ENCODE measurements around the gene DHX16. TPM values are rescaled to one million over a fixed set of nuclear protein-coding genes. Genes with fewer than 3 reads are reported as not detected.
A peak's percentile ranks its signal among the peaks of the same experiment; 100 is the strongest.

DHX16 gene
- total RNA-seq, 1 experiment from 2014 or later: 44.5 TPM

GRCh38 chr6:30654798-30655742 lies 17.7 kb downstream of the DHX16 start:
- BruUV-seq (replicated peaks): no TSS peak
- no peak for ATAC-seq
- no peaks in the 10 kb centered on the region for H3K27me3 ChIP-seq (ENCODE audit: control insufficient read depth, insufficient read depth, low read length)
- TF ChIP-seq POLR2AphosphoS5 (IDR thresholded peaks at IDR 0.05; ENCODE audit: low read depth, low read length) (no peak), SIN3A (IDR thresholded peaks at IDR 0.05; ENCODE audit: borderline replicate concordance, insufficient read depth, low read depth, low read length) (no peak), REST (IDR thresholded peaks at IDR 0.05; ENCODE audit: insufficient read depth in 1 of 2, low read depth in 2 of 2, low read length in 1 of 2) (no peak), CTCF (IDR thresholded peaks at IDR 0.05) (no peak), TCF7L2 (IDR thresholded peaks at IDR 0.05; ENCODE audit: low read depth, low read length) (no peak)
- peaks cover 3% of the 10 kb centered on the region; the same call in 1 of the 2 replicates for H3K36me3 ChIP-seq (ENCODE audit: control insufficient read depth, insufficient read depth, low read length)
- no peaks in the 10 kb centered on the region for H3K9me3 ChIP-seq (ENCODE audit: control insufficient read depth, insufficient read depth, low read depth, low read length)
- CTCF ChIA-PET: no interaction called here
- in situ Hi-C loops (cut with HindIII; ENCODE audit: low pct_unique_long_range_greater_than_20kb, low sequenced_read_pairs): no loop called here
- DNase-seq (ENCODE audit: low read depth, low spot score): no peak
- intact Hi-C loops (cut with micrococcal nuclease; ENCODE audit: unreplicated experiment): no loop called here
- POLR2A ChIA-PET: no interaction called here
- H3K27ac ChIP-seq (ENCODE audit: low read length): no peak overlapping the region
- no peaks in the 10 kb centered on the region for H3K4me1 ChIP-seq (ENCODE audit: control insufficient read depth, insufficient read depth, low read length)
- H3K4me3 ChIP-seq (ENCODE audit: low read depth in 2 of 2, low read length in 2 of 2): no peak overlapping the region

- intact Hi-C loops (cut with micrococcal nuclease; ENCODE audit: unreplicated experiment) (no loop called here), in situ Hi-C loops (cut with HindIII; ENCODE audit: low pct_unique_long_range_greater_than_20kb, low sequenced_read_pairs) (no loop called here)
- no peak for DNase-seq (ENCODE audit: low read depth, low spot score)
- Histone ChIP-seq H3K27me3 (ENCODE audit: control insufficient read depth, insufficient read depth, low read length) (no peaks in the 10 kb centered on the region), H3K27ac (ENCODE audit: low read length) (no peak overlapping the region), H3K4me1 (ENCODE audit: control insufficient read depth, insufficient read depth, low read length) (peaks cover 11% of the 10 kb centered on the region), H3K36me3 (ENCODE audit: control insufficient read depth, insufficient read depth, low read length) (peaks cover 3% of the 10 kb centered on the region; the same call in 1 of the 2 replicates), H3K4me3 (ENCODE audit: low read depth in 2 of 2, low read length in 2 of 2) (no peak overlapping the region), H3K9me3 (ENCODE audit: control insufficient read depth, insufficient read depth, low read depth, low read length) (no peaks in the 10 kb centered on the region)
- TF ChIP-seq POLR2AphosphoS5 (IDR thresholded peaks at IDR 0.05; ENCODE audit: low read depth, low read length) (no peak), REST (IDR thresholded peaks at IDR 0.05; ENCODE audit: insufficient read depth in 1 of 2, low read depth in 2 of 2, low read length in 1 of 2) (no peak), CTCF (IDR thresholded peaks at IDR 0.05) (no peak), TCF7L2 (IDR thresholded peaks at IDR 0.05; ENCODE audit: low read depth, low read length) (no peak), SIN3A (IDR thresholded peaks at IDR 0.05; ENCODE audit: borderline replicate concordance, insufficient read depth, low read depth, low read length) (no peak)
- ChIA-PET CTCF (no interaction called here), POLR2A (no interaction called here)
- no peak for ATAC-seq
- TSS peak; percentile 54 for BruUV-seq (replicated peaks)
Observed at GRCh38 chr6:30651143-30651542, 21.7 kb downstream of the DHX16 start.
